Stomach (tissue), 4 donors: ENCODE results near the gene IPO13.

ENCODE experiments used
- CTCF ChIP-seq, 7 experiments: fragments of 450-650 bp in 4 of 7; fragments of 200-600 bp in 3 of 7; sonication (generic) in 3 of 7; IDR thresholded peaks; one replicate each; pipeline ENCODE4 v1.5.1; 2016 to 2019; ENCODE audit warnings: antibody characterized with exemption in 7 of 7, control low read depth in 2 of 7, mild to moderate bottlenecking in 1 of 7
- EP300 ChIP-seq: sonication (generic); formaldehyde crosslinking; IDR thresholded peaks from one replicate; pipeline ENCODE4 v1.6.1; 2017; ENCODE audit warnings: antibody characterized with exemption
- POLR2A ChIP-seq, 4 donors: fragments of 450-650 bp; IDR thresholded peaks; one replicate each; pipeline ENCODE4 v1.6.1; 2016; ENCODE audit warnings: antibody characterized with exemption in 4 of 4, control low read depth in 2 of 4, mild to moderate bottlenecking in 1 of 4, moderate library complexity in 1 of 4
- POLR2AphosphoS5 ChIP-seq, 3 donors: sonication (generic); formaldehyde crosslinking; IDR thresholded peaks; one replicate each; pipeline ENCODE4 v1.6.1; 2016; ENCODE audit warnings: antibody characterized with exemption in 3 of 3

GRCh38 chr1:43930949-43931275 lies 15.8 kb upstream of the IPO13 start:
- no peak for TF ChIP-seq CTCF (IDR thresholded peaks at IDR 0.05)
- TF ChIP-seq POLR2AphosphoS5 (IDR thresholded peaks at IDR 0.05): no peak
- no peak for TF ChIP-seq POLR2A (IDR thresholded peaks at IDR 0.05)
- no peak for TF ChIP-seq EP300
